ENCODE data around the gene HK3. TPM values are rescaled to one million over a fixed set of nuclear protein-coding genes. Genes with fewer than 3 reads are reported as not detected.

Gene HK3
- total RNA-seq, 1 experiment from 2014 or later = 1.5 TPM

DNA sequence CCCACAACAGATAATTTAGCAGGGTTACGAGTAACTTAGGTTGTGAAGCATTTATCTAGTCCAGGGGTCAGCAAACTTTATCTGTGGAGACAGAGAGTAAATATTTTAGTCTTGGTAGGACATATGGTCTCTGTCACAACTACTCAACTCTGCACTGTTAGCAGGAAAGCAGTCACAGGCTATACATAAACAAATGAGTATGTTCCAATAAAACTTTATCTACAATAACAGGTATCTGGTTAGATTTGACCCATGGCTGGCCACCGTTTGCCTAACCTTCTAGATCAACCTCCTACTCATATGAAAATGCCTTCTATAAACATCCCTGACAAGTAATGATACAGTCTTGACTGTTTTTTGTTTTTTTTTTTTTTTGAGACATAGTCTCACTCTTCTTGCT is 13.0 kb upstream of the HK3 start:
- H3K27ac Mint-ChIP-seq (ENCODE audit: unreplicated experiment) = no peak overlapping the region
- no peaks in the 10 kb centered on the region for H3K27me3 Mint-ChIP-seq (ENCODE audit: unreplicated experiment)
- DNase-seq = no peak
- no peaks in the 10 kb centered on the region for H3K4me1 Mint-ChIP-seq (ENCODE audit: low read depth, unreplicated experiment)
- H3K36me3 Mint-ChIP-seq (ENCODE audit: insufficient read depth, unreplicated experiment) = peaks cover 15% of the 10 kb centered on the region
- no peak overlapping the region for H3K4me3 Mint-ChIP-seq (ENCODE audit: low read depth, unreplicated experiment)
- intact Hi-C loops (cut with micrococcal nuclease; ENCODE audit: unreplicated experiment) = no loop called here
- no TSS peak for BruUV-seq (replicated peaks)
- TF ChIP-seq, protein P1, sequence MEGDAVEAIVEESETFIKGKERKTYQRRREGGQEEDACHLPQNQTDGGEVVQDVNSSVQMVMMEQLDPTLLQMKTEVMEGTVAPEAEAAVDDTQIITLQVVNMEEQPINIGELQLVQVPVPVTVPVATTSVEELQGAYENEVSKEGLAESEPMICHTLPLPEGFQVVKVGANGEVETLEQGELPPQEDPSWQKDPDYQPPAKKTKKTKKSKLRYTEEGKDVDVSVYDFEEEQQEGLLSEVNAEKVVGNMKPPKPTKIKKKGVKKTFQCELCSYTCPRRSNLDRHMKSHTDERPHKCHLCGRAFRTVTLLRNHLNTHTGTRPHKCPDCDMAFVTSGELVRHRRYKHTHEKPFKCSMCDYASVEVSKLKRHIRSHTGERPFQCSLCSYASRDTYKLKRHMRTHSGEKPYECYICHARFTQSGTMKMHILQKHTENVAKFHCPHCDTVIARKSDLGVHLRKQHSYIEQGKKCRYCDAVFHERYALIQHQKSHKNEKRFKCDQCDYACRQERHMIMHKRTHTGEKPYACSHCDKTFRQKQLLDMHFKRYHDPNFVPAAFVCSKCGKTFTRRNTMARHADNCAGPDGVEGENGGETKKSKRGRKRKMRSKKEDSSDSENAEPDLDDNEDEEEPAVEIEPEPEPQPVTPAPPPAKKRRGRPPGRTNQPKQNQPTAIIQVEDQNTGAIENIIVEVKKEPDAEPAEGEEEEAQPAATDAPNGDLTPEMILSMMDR (IDR thresholded peaks at IDR 0.05; ENCODE audit: unreplicated experiment) = no peak
- no peaks in the 10 kb centered on the region for H3K9me3 Mint-ChIP-seq (ENCODE audit: low read depth, unreplicated experiment)
- CTCF ChIA-PET = interaction anchor here (0.7 kb wide), 1 partner anchor 188 kb away, joined by 4 read pairs; no protein-coding TSS in a partner anchor

GRCh38 chr5:176908675-176909368 is 9.7 kb upstream of the HK3 start:
- Mint-ChIP-seq H3K36me3 (ENCODE audit: insufficient read depth, unreplicated experiment) (peaks cover 23% of the 10 kb centered on the region), H3K27ac (ENCODE audit: unreplicated experiment) (no peak overlapping the region)
- intact Hi-C loops (cut with micrococcal nuclease; ENCODE audit: unreplicated experiment) = no loop called here

DNA sequence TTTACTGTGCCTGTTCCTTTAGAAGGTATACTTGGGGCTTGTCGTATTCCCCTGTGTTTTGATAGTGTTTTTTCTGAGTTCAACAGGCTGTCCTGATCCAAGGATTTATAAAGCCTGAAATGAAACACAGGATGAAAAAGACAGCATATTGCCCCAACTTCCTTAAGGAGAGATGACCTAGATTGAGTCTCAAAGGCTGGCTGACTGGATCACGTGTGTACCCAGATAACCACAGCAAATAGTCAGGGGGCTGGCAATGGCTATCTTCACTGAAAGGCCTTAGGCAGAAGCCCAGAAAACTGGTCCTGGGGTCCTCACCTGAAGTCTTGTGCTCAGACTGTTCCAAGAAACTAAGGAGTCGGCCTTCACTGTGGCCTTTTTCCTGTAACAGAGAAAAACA is 7.7 kb upstream of the HK3 start:
- TF ChIP-seq, protein P1 (IDR thresholded peaks at IDR 0.05; ENCODE audit: unreplicated experiment) = no peak
- no peak overlapping the region for H3K27ac Mint-ChIP-seq (ENCODE audit: unreplicated experiment)
- H3K9me3 Mint-ChIP-seq (ENCODE audit: low read depth, unreplicated experiment) = no peaks in the 10 kb centered on the region
- DNase-seq = no peak
- no TSS peak for BruUV-seq (replicated peaks)
- CTCF ChIA-PET = no interaction called here
- H3K4me1 Mint-ChIP-seq (ENCODE audit: low read depth, unreplicated experiment) = peaks cover 41% of the 10 kb centered on the region
- intact Hi-C loops (cut with micrococcal nuclease; ENCODE audit: unreplicated experiment) = no loop called here
- H3K4me3 Mint-ChIP-seq (ENCODE audit: low read depth, unreplicated experiment) = no peak overlapping the region
- peaks cover 24% of the 10 kb centered on the region for H3K36me3 Mint-ChIP-seq (ENCODE audit: insufficient read depth, unreplicated experiment)
- no peaks in the 10 kb centered on the region for H3K27me3 Mint-ChIP-seq (ENCODE audit: unreplicated experiment)

More at GRCh38 chr5:176908675-176909368, 9.7 kb upstream of the HK3 start:
- CTCF ChIA-PET = no interaction called here
- H3K27me3 Mint-ChIP-seq (ENCODE audit: unreplicated experiment) = no peaks in the 10 kb centered on the region
- H3K4me3 Mint-ChIP-seq (ENCODE audit: low read depth, unreplicated experiment) = no peak overlapping the region
- no peak for DNase-seq
- H3K9me3 Mint-ChIP-seq (ENCODE audit: low read depth, unreplicated experiment) = no peaks in the 10 kb centered on the region
- BruUV-seq (replicated peaks) = no TSS peak
- TF ChIP-seq, protein P1 (IDR thresholded peaks at IDR 0.05; ENCODE audit: unreplicated experiment) = no peak
- peaks cover 30% of the 10 kb centered on the region for H3K4me1 Mint-ChIP-seq (ENCODE audit: low read depth, unreplicated experiment)

GRCh38 chr5:176906126-176906525 is 7.0 kb upstream of the HK3 start:
- H3K36me3 Mint-ChIP-seq (ENCODE audit: insufficient read depth, unreplicated experiment) = peaks cover 24% of the 10 kb centered on the region
- no TSS peak for BruUV-seq (replicated peaks)
- intact Hi-C loops (cut with micrococcal nuclease; ENCODE audit: unreplicated experiment) = no loop called here

More at GRCh38 chr5:176906126-176906525, 7.0 kb upstream of the HK3 start:
- DNase-seq = no peak
- H3K4me1 Mint-ChIP-seq (ENCODE audit: low read depth, unreplicated experiment) = peaks cover 41% of the 10 kb centered on the region
- CTCF ChIA-PET = interaction anchor here (1.5 kb wide), 1 partner anchor 10 kb away, joined by 4 read pairs; no protein-coding TSS in a partner anchor
- H3K9me3 Mint-ChIP-seq (ENCODE audit: low read depth, unreplicated experiment) = no peaks in the 10 kb centered on the region
- TF ChIP-seq, protein P1 (IDR thresholded peaks at IDR 0.05; ENCODE audit: unreplicated experiment) = no peak
- no peak overlapping the region for H3K4me3 Mint-ChIP-seq (ENCODE audit: low read depth, unreplicated experiment)
- no peaks in the 10 kb centered on the region for H3K27me3 Mint-ChIP-seq (ENCODE audit: unreplicated experiment)
- no peak overlapping the region for H3K27ac Mint-ChIP-seq (ENCODE audit: unreplicated experiment)

Measured in Calu3 (cell line).